Right renal cortex interstitium (tissue), 3 donors: ENCODE results near the gene OR52M1. TPM values are rescaled to one million over a fixed set of nuclear protein-coding genes. Genes with fewer than 3 reads are reported as not detected.
A peak's percentile ranks its signal among the peaks of the same experiment; 100 is the strongest.
"Not testable (repeated sequence)": the region's sequence is repeated elsewhere in the genome, so short reads cannot be mapped to it uniquely, and the experiment has no call there.

Experiments used
- DNase-seq, 3 donors: peaks; one replicate each; pipeline ENCODE4 v3.0.0-alpha.2; 2013; ENCODE audit warnings: low read depth in 3 of 3, low spot score in 2 of 3
- polyA plus RNA-seq, 3 donors: library from polyadenylated mRNA; unstranded; fragments of 120-200 nt; gene quantifications; one replicate each; pipeline ENCODE4 v1.2.1, GENCODE V29; 2013; ENCODE audit not compliant: insufficient read length in 3 of 3

Gene OR52M1
- not detected for polyA plus RNA-seq

GRCh38 chr11:4544891-4545290 is at the start of gene OR52M1:
TSS of gene OR52M1 (plus strand) at chr11:4545191. CDS start at chr11:4545191, 0 bp downstream.
- DNase-seq: no peak

GRCh38 chr11:4495487-4495886 is 49.5 kb upstream of the OR52M1 start:
- DNase-seq: no peak

GRCh38 chr11:4495986-4496385 is 49.0 kb upstream of the OR52M1 start:
- no peak for DNase-seq

DNA sequence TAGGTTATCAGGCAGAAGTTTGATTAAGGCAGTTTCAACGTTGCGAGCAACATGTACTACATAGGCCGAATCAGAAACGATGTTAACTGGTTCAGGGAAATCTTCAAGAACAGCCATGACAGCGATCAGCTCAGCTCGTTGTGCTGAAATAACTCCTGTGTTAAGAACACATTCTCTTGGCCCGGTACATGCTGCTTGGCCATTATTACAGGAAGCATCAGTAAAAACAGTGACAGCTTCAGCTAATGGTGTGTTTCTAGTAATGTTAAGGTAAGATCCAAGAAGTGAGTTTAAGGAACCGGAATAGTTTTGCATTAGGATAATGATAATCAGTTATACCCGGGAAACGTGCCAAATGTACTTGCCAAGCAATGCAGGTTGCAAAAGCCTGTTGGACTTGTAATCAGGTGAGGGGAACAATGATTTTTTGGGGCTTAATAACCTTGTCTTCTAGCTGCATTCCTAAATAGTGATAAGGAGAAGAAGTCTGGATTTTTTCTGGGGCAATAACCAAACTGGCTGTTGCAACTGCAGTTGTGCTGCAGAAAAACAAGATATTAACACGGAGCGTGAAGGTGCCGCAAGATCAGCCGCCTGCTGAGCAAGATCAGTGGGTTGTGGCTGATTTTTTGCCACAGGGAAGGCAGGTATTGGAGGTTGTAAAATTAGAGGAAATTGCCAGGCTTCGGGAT is 48.3 kb upstream of the OR52M1 start:
- DNase-seq: no peak

DNA sequence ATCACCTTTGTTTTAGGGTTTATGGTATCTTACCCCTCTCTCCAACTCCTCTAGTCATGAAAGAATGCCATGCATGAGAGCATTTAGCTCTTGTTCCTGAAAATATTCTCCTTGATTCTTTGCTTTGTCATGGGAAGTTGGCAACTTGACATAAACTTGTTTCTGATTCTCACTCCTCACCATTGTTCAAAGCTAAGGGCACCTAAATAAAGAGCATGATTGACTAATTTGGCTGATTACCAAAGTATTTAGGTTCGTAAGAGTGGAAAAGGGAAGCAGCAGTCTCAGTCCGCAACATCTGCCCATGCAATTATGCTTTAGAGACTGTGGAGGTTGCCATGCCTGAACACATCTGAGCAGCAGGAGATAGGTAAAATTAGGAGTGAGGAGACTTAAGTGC is 36.1 kb upstream of the OR52M1 start:
- no peak for DNase-seq

DNA sequence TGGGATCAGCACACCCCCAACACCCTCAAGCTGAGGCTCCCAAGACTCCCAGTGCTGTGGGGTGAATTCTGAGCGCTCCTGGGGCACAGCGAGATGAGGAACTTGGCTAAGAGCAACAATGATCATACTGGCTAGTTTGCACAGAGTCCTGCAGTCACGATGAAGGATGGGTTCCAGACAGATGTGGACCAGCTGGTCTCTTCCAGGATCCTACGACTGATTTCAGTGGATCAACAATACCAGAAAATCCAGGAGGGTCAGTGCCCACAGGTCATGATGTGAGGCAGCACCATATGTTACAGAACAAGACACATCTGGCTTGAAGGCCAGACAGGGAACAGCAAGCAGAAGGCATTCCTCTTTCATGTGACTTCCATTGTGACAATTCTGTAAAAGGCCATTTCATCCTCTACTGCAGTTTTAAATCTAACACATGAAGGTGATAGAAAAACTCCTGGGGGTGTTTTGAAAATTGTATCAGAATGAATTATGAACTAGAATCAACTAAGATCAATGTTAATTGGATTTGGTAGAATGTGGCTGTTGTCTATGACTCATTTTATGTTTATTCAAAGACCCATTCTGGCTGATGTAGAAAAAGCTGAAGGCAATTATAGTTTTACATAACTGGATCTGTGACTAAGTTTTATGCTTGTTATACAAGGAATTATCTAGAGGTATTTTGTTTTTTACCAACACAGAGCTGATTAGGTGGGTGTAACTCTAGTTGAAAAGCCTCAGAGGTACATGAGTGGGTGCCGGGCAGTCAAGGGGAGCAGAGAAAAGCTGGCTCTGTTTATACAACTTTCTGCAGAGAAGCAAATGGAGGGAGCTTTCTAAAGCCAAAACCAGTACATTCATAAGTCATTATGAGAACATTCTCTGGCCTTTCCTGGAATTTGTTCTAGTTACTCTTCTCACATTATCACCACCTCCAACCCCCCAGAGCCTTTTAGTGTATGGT is 33.4 kb upstream of the OR52M1 start:
- no peak for DNase-seq

DNA sequence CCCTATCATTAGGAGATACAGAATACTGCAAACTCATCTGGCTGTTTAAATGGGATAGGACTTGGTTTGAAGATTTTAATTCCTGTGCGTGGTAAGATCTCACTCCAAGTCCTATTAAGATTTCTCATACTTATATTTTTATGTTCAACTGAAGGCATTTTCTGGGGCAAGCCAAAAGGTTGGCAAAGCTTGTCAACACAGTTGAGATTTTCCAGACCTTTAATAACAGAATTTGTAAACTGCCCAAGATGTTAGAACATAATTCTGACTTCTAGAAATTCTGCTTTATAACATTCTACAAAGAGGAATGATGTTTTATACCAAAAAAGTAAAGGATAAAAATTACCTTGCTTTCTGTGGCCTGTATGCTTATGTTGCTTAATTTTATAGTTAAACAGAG is 30.8 kb upstream of the OR52M1 start:
- DNase-seq: no peak

DNA sequence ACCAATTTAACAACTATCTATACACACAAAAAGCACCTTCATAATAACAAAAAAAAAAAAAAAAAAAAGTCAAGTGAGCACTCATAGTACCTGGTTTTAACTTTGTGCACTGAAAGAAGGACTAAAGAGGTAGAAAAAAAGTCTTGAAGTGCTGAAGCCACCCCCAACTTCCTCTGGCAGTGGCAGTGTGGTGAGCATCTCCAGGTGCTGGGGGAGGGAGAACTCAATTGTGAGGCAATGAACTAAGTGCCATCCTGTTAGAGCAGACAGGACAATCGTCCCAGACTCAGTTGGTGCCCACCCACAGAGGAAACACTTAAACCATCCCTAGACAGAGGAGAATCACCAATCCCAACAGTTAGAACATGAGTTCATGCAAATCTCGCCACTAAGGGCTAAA is 22.7 kb upstream of the OR52M1 start:
- no peak for DNase-seq

GRCh38 chr11:4522752-4523151 is 22.2 kb upstream of the OR52M1 start:
- DNase-seq: no peak

DNA sequence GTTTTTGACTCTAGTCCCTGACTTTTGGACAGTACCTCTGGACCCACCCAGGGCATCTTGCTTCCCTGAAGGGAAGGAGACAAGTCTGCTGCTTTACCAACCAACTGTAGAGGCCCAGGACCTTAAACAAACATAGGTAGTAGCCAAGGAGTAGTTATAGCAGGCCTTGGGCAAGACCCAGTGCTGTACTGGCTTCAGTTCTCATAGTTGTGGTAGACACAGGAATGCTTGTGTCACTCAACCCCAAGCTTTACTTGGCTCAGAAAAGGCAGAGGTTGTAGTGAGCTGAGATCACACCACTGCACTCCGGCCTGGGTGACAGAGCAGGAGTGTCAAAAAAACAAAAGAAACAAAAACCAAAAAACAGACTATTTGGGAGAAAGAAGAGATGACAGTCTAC is 21.3 kb upstream of the OR52M1 start:
- DNase-seq: no peak

DNA sequence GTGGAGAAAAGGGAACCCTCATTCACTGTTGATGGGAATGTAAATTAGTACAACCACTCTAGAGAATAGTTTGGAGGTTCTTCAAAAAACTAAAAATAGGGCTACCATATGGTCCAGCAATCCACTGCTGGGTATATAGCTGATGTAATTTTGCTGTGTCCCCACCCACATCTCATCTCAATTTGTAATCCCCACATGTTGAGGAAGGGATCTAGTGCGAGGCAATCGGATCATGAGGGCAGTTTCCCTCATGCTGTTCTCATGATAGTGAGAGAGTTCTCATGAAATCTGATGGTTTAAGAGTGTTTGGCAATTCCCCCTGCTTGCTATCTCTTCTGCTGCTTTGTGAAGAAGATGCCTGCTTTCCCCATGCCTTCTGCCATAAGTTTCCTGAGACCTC is 17.1 kb upstream of the OR52M1 start:
- DNase-seq: no peak

GRCh38 chr11:4531686-4532085 is 13.3 kb upstream of the OR52M1 start:
- DNase-seq: not testable (repeated sequence)

- no peak for DNase-seq
Observed at GRCh38 chr11:4539603-4540219, 5.3 kb upstream of the OR52M1 start.

DNA sequence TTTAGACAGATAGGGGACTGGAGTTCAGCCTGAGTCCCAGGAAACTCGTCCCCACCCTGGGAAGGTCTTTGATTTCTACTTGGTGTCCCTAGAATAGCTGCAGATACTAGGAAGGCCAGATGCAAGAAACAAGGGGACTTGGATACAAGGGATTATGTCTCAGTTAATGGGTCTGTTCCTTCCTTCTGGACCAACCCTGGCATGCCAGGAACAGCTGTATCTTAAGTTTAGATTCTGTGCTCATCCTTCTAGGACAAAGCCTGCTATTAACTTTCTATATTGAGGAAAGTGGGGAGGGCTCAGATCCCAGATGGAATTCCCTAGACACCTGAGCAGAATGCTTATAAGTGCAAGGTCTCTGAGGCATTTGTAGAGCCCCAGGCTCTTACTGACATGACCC is 3.9 kb upstream of the OR52M1 start:
- DNase-seq: no peak

GRCh38 chr11:4543561-4543960 is 1.4 kb upstream of the OR52M1 start:
- DNase-seq: no peak

DNA sequence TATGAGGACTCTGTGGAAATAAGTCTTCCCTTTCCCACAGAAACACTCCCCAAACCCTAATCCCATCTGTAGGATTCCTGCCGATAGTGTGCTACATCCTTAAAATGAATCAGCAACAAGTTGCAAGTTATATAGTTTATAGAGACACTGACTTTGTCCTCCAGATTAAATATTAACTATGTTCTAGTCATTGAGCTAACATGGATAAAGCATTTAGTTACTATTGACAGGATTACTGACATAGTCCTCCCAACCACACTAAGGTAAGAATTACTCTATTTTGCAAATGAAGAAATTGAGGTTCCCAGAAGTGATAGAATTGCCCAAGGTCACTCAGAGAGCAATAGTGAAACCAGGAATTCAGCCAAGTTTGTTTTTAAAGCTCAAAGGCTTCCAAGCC is 1.9 kb downstream of the OR52M1 start:
- DNase-seq: no peak

GRCh38 chr11:4547416-4547815 is 2.4 kb downstream of the OR52M1 start:
- DNase-seq: no peak

DNA sequence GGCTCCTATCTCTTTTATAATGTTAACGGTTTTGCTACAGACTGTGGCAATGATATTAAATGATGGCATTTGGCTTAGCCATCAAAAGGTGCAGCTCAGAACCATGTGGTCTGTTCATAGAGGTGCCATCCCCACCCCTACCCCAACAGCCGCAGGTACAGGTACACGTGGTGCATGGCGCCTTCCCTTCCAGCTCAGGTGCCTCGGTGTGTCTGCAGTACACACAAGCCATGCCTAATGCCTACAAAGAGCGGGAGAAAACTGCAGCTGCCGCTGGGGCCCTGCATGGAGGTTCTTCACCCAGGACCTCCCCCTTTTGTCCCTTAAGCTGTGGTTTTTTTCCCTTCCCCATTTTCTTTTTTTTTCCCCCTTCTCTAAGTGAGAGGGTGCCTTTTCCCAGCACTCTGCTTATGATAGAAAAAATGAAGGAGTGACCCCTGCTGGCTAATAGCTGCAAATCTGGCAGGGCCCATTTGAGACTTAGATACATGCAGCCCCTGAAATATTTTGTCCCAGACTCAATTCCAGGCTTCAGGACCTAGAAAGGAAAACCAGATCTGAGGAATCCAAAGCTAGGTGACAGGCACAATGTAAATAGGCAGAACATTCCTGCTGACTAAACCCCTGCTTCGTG is 6.5 kb downstream of the OR52M1 start:
- DNase-seq: no peak

DNA sequence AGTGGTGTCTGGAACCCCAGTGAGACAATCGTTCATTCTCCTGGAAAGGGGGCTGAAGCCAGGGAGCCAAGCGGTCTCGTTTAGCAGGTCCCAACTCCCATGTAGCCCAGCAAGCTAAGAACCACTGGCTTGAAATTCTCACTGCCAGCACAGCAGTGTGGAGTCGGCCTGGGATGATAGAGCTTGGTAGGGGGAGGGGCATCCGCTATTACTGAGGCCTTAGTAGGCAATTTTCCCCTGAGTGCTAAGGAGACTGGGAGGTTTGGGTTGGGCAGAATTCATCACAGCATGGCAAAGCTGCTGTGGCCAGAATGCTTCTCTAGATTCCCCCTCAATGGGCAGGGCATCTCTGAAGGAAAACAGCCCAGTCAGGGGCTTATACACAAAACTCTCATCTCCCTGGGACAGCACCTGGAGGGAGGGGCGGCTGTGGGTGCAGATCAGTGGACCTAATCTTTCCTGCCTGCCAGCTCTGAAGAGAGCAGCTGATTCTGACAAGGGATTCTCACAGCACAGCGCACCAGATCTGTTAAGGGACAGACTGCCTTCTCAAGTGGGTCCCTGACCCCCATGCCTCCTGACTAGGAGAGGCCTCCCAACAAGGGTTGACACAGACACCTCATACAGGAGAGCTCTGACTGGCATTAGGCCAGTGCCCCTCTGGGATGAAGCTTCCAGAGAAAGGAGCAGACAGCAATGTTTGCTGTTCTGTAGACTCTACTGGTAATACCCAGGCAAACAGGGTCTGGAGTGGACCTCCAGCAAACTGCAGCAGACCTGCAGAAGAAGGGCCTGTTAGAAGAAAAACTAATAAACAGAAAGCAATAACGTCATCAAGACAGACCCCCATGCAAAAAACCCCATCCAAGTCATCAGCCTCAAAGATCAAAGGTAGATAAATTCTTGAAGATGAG is 14.8 kb downstream of the OR52M1 start:
- DNase-seq: no peak

DNA sequence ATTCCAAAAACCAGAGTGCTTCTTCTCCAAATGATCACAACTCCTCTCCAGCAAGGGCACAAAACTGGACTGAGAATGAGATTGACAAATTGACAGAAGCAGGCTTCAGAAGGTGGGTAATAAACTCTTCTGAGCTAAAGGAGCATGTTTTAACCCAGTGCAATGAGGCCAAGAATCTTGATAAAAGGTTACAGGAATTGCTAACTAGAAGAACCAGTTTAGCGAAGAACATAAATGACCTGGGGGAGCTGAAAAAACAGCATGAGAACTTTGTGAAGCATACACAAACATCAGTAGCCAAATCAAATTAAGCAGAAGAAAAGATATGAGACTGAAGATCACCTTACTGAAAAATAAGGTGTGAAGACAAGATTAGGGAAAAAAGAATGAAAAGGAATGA is 15.5 kb downstream of the OR52M1 start:
- peak in 2 of 3 donors; percentile 5 to 19 for DNase-seq
